Activated T-cell treated with anti-CD3 and anti-CD28 coated beads for 1 hour (primary cell): ENCODE results near the gene TNS1.

ENCODE experiments used
- DNase-seq: peaks from one replicate; pipeline ENCODE4 v3.0.0-alpha.2; 2020; ENCODE audit warnings: low read depth

Gene TNS1

GRCh38 chr2:217980036-217980435 is 22.8 kb downstream of the TNS1 start:
- no peak for DNase-seq

- no peak for DNase-seq
Measured at GRCh38 chr2:217979151-217979811, 23.5 kb downstream of the TNS1 start.

GRCh38 chr2:217978536-217979150 is 24.2 kb downstream of the TNS1 start:
- DNase-seq: no peak

- no peak for DNase-seq
Measured at GRCh38 chr2:217977840-217978535, 24.8 kb downstream of the TNS1 start.

GRCh38 chr2:217976301-217976700 is 26.5 kb downstream of the TNS1 start:
- no peak for DNase-seq

GRCh38 chr2:217975626-217976025 is 27.2 kb downstream of the TNS1 start:
- no peak for DNase-seq

- no peak for DNase-seq
Measured at GRCh38 chr2:217974389-217975005, 28.3 kb downstream of the TNS1 start.

GRCh38 chr2:217973008-217973787 is 29.6 kb downstream of the TNS1 start:
- DNase-seq: no peak

- DNase-seq: no peak
Measured at GRCh38 chr2:217972490-217972889, 30.3 kb downstream of the TNS1 start.

GRCh38 chr2:217972037-217972436 is 30.8 kb downstream of the TNS1 start:
- no peak for DNase-seq

- DNase-seq: no peak
Measured at GRCh38 chr2:217971166-217971565, 31.6 kb downstream of the TNS1 start.

GRCh38 chr2:217970206-217970605 is 32.6 kb downstream of the TNS1 start:
- DNase-seq: no peak

GRCh38 chr2:217969588-217969987 is 33.2 kb downstream of the TNS1 start:
- no peak for DNase-seq

GRCh38 chr2:217968023-217968422 is 34.8 kb downstream of the TNS1 start:
- DNase-seq: no peak

- no peak for DNase-seq
Measured at GRCh38 chr2:217966423-217967070, 36.2 kb downstream of the TNS1 start.

GRCh38 chr2:217964275-217965161 is 38.3 kb downstream of the TNS1 start:
- no peak for DNase-seq

- no peak for DNase-seq
Measured at GRCh38 chr2:217960351-217960750, 42.4 kb downstream of the TNS1 start.

- DNase-seq: no peak
Measured at GRCh38 chr2:217959723-217960122, 43.1 kb downstream of the TNS1 start.

GRCh38 chr2:217958884-217959225 is 43.9 kb downstream of the TNS1 start:
- no peak for DNase-seq

- DNase-seq: no peak
Measured at GRCh38 chr2:217958206-217958883, 44.5 kb downstream of the TNS1 start.
